CD14-positive monocyte (primary cell): ENCODE data around the gene TMEM203. TPM values are rescaled to one million over a fixed set of nuclear protein-coding genes. Genes with fewer than 3 reads are reported as not detected.

ENCODE experiments used
- DNase-seq, 3 donors: peaks; one replicate each; pipeline ENCODE4 v3.0.0-alpha.2; 2011 to 2022
- H2AFZ ChIP-seq: 2 replicates; pipeline ENCODE4 v1.6.0; 2012; ENCODE audit warnings: mild to moderate bottlenecking, low read depth, low read length, inconsistent platforms; ENCODE audit not compliant: insufficient read depth, poor library complexity, severe bottlenecking
- H3K27ac ChIP-seq, 2 donors: 1 replicate in 1 of 2; 2 replicates in 1 of 2; pipeline ENCODE4 v1.5.1; 2012 to 2013; ENCODE audit warnings: low read length in 2 of 2, control low read depth in 1 of 2, inconsistent platforms in 1 of 2, low read depth in 1 of 2, mild to moderate bottlenecking in 1 of 2
- H3K27me3 ChIP-seq, 2 donors: one replicate each; pipeline versions ENCODE4 v1.6.0 to v1.6.1; 2011 to 2013; ENCODE audit warnings: low read length in 2 of 2; ENCODE audit not compliant: control insufficient read depth in 2 of 2, insufficient read depth in 2 of 2
- H3K36me3 ChIP-seq, 2 donors: replicated peaks in 1 of 2; 1 replicate in 1 of 2; 2 replicates in 1 of 2; pipeline versions ENCODE4 v1.5.1 to v1.6.1; 2012 to 2013; ENCODE audit warnings: low read length in 2 of 2, control low read depth in 1 of 2, inconsistent platforms in 1 of 2, mild to moderate bottlenecking in 1 of 2; ENCODE audit not compliant: insufficient read depth in 2 of 2, control insufficient read depth in 1 of 2
- H3K4me1 ChIP-seq, 2 donors: 1 replicate in 1 of 2; 2 replicates in 1 of 2; pipeline versions ENCODE4 v1.5.1 to v1.6.1; 2012 to 2013; ENCODE audit warnings: low read length in 2 of 2, control low read depth in 1 of 2, inconsistent platforms in 1 of 2, mild to moderate bottlenecking in 1 of 2, moderate library complexity in 1 of 2; ENCODE audit not compliant: insufficient read depth in 2 of 2, control insufficient read depth in 1 of 2
- H3K4me2 ChIP-seq: replicated peaks from 2 replicates; pipeline ENCODE3; 2012; ENCODE audit warnings: low read length, moderate library complexity, mild to moderate bottlenecking; ENCODE audit not compliant: poor library complexity, severe bottlenecking; ENCODE audit errors: extremely low read depth
- H3K4me3 ChIP-seq, 3 experiments: fragments of 200-600 bp in 1 of 3; sonication (generic) in 1 of 3; replicated peaks in 1 of 3; 1 replicate in 2 of 3; 2 replicates in 1 of 3; pipeline ENCODE4 v1.5.1; 2011 to 2013; ENCODE audit warnings: low read length in 3 of 3, mild to moderate bottlenecking in 3 of 3, control low read depth in 2 of 3, low read depth in 2 of 3, inconsistent platforms in 1 of 3, moderate library complexity in 1 of 3
- H3K79me2 ChIP-seq: 2 replicates; pipeline ENCODE4 v1.6.0; 2012; ENCODE audit warnings: mild to moderate bottlenecking, control low read depth, inconsistent platforms, low read length, moderate library complexity; ENCODE audit not compliant: insufficient read depth
- H3K9ac ChIP-seq: 2 replicates; pipeline ENCODE4 v1.6.0; 2017; ENCODE audit warnings: low read length, mild to moderate bottlenecking; ENCODE audit not compliant: insufficient read depth, poor library complexity, severe bottlenecking
- H3K9me3 ChIP-seq, 2 donors: replicated peaks in 1 of 2; 1 replicate in 1 of 2; 2 replicates in 1 of 2; pipeline versions ENCODE4 v1.5.1 to v1.6.1; 2012 to 2013; ENCODE audit warnings: low read length in 2 of 2, control low read depth in 1 of 2; ENCODE audit not compliant: control insufficient read depth in 1 of 2, insufficient read depth in 1 of 2
- H4K20me1 ChIP-seq: 2 replicates; pipeline ENCODE4 v1.6.0; 2012; ENCODE audit warnings: mild to moderate bottlenecking, low read length, control low read depth, moderate library complexity; ENCODE audit not compliant: insufficient read depth
- H3K27ac Mint-ChIP-seq, 7 donors: one replicate each; pipeline ENCODE4 v1.8.0; 2020; ENCODE audit warnings: mild to moderate bottlenecking in 7 of 7, mixed read lengths in 7 of 7, moderate library complexity in 6 of 7, inconsistent platforms in 2 of 7
- H3K27me3 Mint-ChIP-seq, 3 donors: one replicate each; pipeline ENCODE4 v1.8.0; 2021 to 2022; ENCODE audit warnings: low read depth in 3 of 3, mild to moderate bottlenecking in 3 of 3, mixed read lengths in 3 of 3, moderate library complexity in 3 of 3, inconsistent platforms in 1 of 3
- H3K36me3 Mint-ChIP-seq, 2 donors: one replicate each; pipeline ENCODE4 v1.8.0; 2020; ENCODE audit warnings: mixed read lengths in 2 of 2, inconsistent platforms in 1 of 2, mild to moderate bottlenecking in 1 of 2
- H3K4me1 Mint-ChIP-seq: one replicate; pipeline ENCODE4 v1.8.0; 2020; ENCODE audit warnings: mild to moderate bottlenecking, mixed read lengths
- H3K4me3 Mint-ChIP-seq, 2 donors: one replicate each; pipeline ENCODE4 v1.8.0; 2020; ENCODE audit warnings: mild to moderate bottlenecking in 2 of 2, mixed read lengths in 2 of 2, moderate library complexity in 1 of 2
- H3K9me3 Mint-ChIP-seq, 7 donors: one replicate each; pipeline ENCODE4 v1.8.0; 2020 to 2022; ENCODE audit warnings: mixed read lengths in 7 of 7, mild to moderate bottlenecking in 6 of 7, moderate library complexity in 6 of 7, inconsistent platforms in 2 of 7
- WGBS: methylation state at CpG from one replicate; pipeline ENCODE4 v1.1.5; 2013; ENCODE audit warnings: missing lambda C conversion rate; ENCODE audit not compliant: insufficient coverage; 5-methylcytosine and 5-hydroxymethylcytosine counted together
- intact Hi-C, 2 donors: fragments of 100-400 bp; cut with micrococcal nuclease; formaldehyde crosslinking; loops; one replicate each; pipeline versions ENCODE4 v1.15.0 to v1.15.1; 2023
- polyA plus RNA-seq, 3 donors: library from polyadenylated mRNA; depleted of rRNA in 1 of 3; unstranded in 2 of 3; stranded (reverse) in 1 of 3; fragments of 300-500 nt in 2 of 3; fragments of >200 nt in 1 of 3; fragmentation: Illumina TruSeq in 2 of 3; gene quantifications; 1 replicate in 2 of 3; 2 replicates in 1 of 3; pipeline ENCODE4 v1.2.3, GENCODE V29; 2012 to 2021
- TF ChIP-seq, protein P1 (sequence below): fragments of 200-600 bp; IDR thresholded peaks from one replicate; pipeline ENCODE4 v1.8.0; 2022; ENCODE audit warnings: antibody characterized with exemption, mild to moderate bottlenecking

The TMEM203 gene
- polyA plus RNA-seq, 3 donors, result 13.1 to 88.1 (median 76.1) TPM

DNA sequence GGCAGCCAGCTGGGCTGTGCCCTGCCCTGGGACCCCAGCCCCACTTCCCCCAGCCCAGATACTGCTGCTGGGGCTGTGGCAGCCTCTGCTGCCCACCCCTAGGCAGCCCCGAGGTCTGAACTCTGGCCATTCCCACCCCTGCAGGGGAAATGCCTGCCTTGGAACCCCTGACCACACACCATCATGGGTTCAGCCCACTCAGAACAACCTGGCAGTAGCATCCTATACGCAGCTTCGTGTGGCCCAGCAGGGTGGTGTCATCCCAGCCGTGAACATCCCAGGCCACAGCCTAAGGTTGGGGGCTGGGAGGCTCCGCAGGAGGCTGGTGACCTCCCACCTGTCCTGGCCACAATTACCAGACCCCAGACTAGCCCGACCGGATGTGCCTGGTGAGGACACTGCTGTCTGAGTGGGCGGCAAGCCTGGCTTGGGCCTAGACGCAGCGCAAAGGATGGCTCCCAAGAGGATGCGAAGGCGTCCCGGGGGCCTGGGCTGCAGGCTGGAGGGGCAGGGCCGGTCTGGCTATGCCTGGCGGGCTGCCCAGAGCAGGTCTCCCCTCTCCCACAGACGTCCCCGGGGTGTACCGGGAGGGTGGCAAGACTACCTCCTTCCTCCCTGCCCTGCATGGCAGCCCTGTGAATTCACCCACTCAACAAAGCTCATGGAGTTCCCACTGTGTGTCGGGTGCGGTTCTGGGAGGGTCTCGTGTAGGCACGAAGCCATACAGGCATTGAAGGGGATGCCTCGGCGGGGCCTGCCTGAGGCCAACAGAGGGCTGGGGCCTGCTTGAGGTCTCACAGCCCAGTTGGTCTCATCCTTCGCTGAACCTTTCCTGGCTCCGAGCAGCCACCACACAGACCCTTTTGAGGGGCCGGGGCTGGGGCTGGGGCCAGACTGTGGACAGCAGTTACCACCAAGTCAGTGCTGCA, 23.8 kb upstream of the TMEM203 start:
- peaks cover 2 to 36% (median 5%) of the 10 kb centered on the region in 3 donors for H3K27me3 Mint-ChIP-seq
- intact Hi-C loops, result loop anchor here in 1 of 2 donors (5.0 kb wide), 1 partner anchor 112 kb away; no protein-coding TSS in a partner anchor
- TF ChIP-seq, protein P1, sequence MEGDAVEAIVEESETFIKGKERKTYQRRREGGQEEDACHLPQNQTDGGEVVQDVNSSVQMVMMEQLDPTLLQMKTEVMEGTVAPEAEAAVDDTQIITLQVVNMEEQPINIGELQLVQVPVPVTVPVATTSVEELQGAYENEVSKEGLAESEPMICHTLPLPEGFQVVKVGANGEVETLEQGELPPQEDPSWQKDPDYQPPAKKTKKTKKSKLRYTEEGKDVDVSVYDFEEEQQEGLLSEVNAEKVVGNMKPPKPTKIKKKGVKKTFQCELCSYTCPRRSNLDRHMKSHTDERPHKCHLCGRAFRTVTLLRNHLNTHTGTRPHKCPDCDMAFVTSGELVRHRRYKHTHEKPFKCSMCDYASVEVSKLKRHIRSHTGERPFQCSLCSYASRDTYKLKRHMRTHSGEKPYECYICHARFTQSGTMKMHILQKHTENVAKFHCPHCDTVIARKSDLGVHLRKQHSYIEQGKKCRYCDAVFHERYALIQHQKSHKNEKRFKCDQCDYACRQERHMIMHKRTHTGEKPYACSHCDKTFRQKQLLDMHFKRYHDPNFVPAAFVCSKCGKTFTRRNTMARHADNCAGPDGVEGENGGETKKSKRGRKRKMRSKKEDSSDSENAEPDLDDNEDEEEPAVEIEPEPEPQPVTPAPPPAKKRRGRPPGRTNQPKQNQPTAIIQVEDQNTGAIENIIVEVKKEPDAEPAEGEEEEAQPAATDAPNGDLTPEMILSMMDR, result no peak
- H3K4me2 ChIP-seq, result no peak overlapping the region
- peaks cover 11% of the 10 kb centered on the region for H3K4me1 Mint-ChIP-seq
- H3K4me3 Mint-ChIP-seq, result no peak overlapping the region
- no peak overlapping the region for H2AFZ ChIP-seq
- H3K9ac ChIP-seq, result no peak overlapping the region
- peaks cover 0 to 9% of the 10 kb centered on the region in 2 donors for H3K27me3 ChIP-seq
- no peaks in the 10 kb centered on the region for H3K36me3 ChIP-seq
- 80% methylated on average over 24 of the region's 27 CpGs for WGBS
- peaks cover 10 to 12% of the 10 kb centered on the region in 2 donors for H3K4me1 ChIP-seq
- H3K9me3 ChIP-seq, result no peaks in the 10 kb centered on the region
- no peak overlapping the region for H3K4me3 ChIP-seq
- H3K79me2 ChIP-seq, result no peaks in the 10 kb centered on the region
- DNase-seq, result no peak
- no peaks in the 10 kb centered on the region for H4K20me1 ChIP-seq
- H3K9me3 Mint-ChIP-seq, result peaks cover 0 to 4% (median 0%) of the 10 kb centered on the region in 7 donors
- H3K36me3 Mint-ChIP-seq, result no peaks in the 10 kb centered on the region
- peak overlapping the region in 1 of 7 donors; percentile 54 for H3K27ac Mint-ChIP-seq
- no peak overlapping the region for H3K27ac ChIP-seq

DNA sequence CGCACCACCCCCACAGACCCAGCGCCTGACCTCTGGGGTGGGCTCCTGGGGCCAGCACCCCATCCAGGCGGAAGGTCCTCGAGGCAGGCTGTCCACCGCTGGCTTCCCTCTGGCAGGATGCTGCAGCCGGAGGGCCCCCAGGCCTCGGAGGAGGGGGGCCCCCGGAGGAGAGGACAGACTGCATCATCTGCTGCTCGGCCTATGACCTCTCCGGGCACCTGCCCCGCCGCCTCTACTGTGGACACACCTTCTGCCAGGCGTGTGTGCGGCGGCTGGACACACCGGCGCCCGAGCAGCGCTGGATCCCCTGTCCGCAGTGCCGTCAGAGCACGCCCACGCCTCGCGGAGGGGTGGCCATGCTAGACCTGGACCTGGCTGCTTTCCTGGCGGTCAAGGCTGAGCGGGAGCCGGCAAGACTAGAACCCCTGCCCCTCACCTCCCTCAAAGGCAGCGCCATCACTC, 23.1 kb upstream of the TMEM203 start:
- Histone ChIP-seq H3K9ac (no peak overlapping the region), H3K9me3 (no peaks in the 10 kb centered on the region), H3K4me2 (no peak overlapping the region), H4K20me1 (no peaks in the 10 kb centered on the region), H3K79me2 (no peaks in the 10 kb centered on the region), H3K27ac (no peak overlapping the region), H3K27me3 (peaks cover 0 to 9% of the 10 kb centered on the region in 2 donors), H3K4me3 (no peak overlapping the region), H3K4me1 (peaks cover 15 to 18% of the 10 kb centered on the region in 2 donors), H3K36me3 (no peaks in the 10 kb centered on the region), H2AFZ (no peak overlapping the region)
- intact Hi-C loops, result loop anchor here in 1 of 2 donors (5.0 kb wide), 1 partner anchor 111 kb away; no protein-coding TSS in a partner anchor
- TF ChIP-seq, protein P1, result no peak
- H3K27ac Mint-ChIP-seq, result no peak overlapping the region
- peaks cover 15% of the 10 kb centered on the region for H3K4me1 Mint-ChIP-seq
- no peaks in the 10 kb centered on the region for H3K36me3 Mint-ChIP-seq
- H3K4me3 Mint-ChIP-seq, result no peak overlapping the region
- WGBS, result 71% methylated on average over 26 of the region's 29 CpGs
- DNase-seq, result no peak
- peaks cover 0 to 34% (median 5%) of the 10 kb centered on the region in 3 donors for H3K27me3 Mint-ChIP-seq
- peaks cover 0 to 4% (median 0%) of the 10 kb centered on the region in 7 donors for H3K9me3 Mint-ChIP-seq
